HG03175 (cell line): ENCODE results near the gene RDH5.
"Not testable (repeated sequence)": the region's sequence is repeated elsewhere in the genome, so short reads cannot be mapped to it uniquely, and the experiment has no call there.

Experiments
- ATAC-seq: cut with Tn5 transposase; IDR thresholded peaks from one replicate; pipeline ENCODE4 v1.9.1; 2021; ENCODE audit warnings: mild to moderate bottlenecking, moderate library complexity; ENCODE audit not compliant: unreplicated experiment

RDH5 gene

GRCh38 chr12:55743406-55744339 is 23.5 kb downstream of the RDH5 start:
- ATAC-seq, result peak; percentile 50

GRCh38 chr12:55744340-55745030 is 24.3 kb downstream of the RDH5 start:
- ATAC-seq, result no peak

GRCh38 chr12:55745361-55746173 is 25.4 kb downstream of the RDH5 start:
- no peak for ATAC-seq

- no peak for ATAC-seq
Observed at GRCh38 chr12:55746174-55746912, 26.1 kb downstream of the RDH5 start.

- ATAC-seq, result no peak
Observed at GRCh38 chr12:55746913-55747231, 26.7 kb downstream of the RDH5 start.

GRCh38 chr12:55748230-55748993 is 28.2 kb downstream of the RDH5 start:
- no peak for ATAC-seq

- no peak for ATAC-seq
Observed at GRCh38 chr12:55755246-55755645, 35.1 kb downstream of the RDH5 start.

- no peak for ATAC-seq
Observed at GRCh38 chr12:55757701-55758100, 37.5 kb downstream of the RDH5 start.

- ATAC-seq, result not testable (repeated sequence)
Observed at GRCh38 chr12:55758575-55758974, 38.4 kb downstream of the RDH5 start.

- ATAC-seq, result no peak
Observed at GRCh38 chr12:55760663-55761062, 40.5 kb downstream of the RDH5 start.

GRCh38 chr12:55762646-55763045 is 42.5 kb downstream of the RDH5 start:
- no peak for ATAC-seq

- no peak for ATAC-seq
Observed at GRCh38 chr12:55765736-55766290, 45.6 kb downstream of the RDH5 start.

- no peak for ATAC-seq
Observed at GRCh38 chr12:55767156-55767555, 47.0 kb downstream of the RDH5 start.

- no peak for ATAC-seq
Observed at GRCh38 chr12:55771736-55772135, 51.5 kb downstream of the RDH5 start.
